ENCODE measurements around the gene BCAS1. TPM values are rescaled to one million over a fixed set of nuclear protein-coding genes. Genes with fewer than 3 reads are reported as not detected.

The BCAS1 gene
- total and polyA plus RNA-seq, 10 of the 15 experiments (the other 5 are each of a cell fraction or from before 2014, with no cell fraction given) = 0.21 to 1.4 (median 0.55) TPM

DNA sequence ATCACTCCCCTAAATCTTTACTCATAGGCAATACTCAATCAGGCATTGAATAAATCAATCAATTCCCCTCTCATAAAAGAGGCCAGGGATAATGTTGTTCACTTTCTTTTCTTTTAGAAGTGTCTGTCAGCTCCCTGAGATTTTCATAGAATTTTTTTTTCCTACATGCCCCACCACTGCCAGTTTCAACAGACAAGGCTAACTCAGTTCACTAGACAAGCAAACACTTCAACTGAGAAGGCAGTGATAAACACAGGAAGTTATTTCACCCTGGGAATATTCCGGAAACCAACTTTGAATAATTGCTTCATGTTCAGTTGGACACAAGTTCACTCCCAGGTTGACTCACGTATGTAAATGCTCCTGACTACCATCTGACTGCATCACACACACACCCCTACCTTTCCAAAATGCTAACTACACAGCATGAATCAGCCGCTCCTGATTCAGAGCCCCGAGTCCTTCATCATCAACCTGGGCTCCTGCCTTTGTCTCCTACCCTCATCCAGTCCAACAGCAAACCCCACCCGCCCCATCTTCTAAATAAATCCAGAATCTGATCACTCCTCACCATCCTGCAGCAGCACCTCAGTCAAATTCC is 143.9 kb downstream of the BCAS1 start (continued):
- TF ChIP-seq NBN (IDR thresholded peaks at IDR 0.05) = no peak

DNA sequence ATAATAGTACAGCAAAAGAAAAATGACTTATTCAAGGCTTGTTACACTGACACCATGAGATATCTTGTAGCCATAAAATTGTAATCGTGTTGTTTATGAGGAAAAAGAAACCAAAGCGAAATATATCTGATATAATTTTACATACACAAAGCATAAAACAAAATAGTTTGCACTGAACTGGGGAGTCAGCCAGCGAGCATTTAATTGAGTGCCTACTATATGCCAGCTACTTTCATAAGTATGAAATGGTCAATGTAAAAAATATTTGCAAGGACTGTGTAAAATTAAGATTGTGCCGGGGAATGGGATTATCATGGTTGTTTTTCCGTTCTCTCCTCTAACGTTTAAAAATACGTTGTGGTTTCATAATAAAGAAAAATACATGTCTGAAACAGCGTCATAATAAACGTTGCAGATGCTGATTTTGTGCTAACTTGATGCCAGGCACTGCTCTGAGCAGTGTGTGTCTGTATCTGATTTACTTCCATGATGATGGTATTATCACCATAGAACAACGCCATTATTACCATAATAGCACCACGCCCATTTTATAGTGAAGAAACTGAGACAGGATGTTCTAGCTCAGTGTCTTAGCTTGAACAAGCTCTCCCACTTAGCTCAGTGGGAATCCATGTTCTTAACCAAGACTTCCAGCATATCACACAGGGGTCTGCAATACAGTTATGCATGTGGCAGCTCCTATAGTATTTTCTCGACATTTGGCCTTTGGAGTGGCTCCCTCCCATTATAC is 144.6 kb downstream of the BCAS1 start:
- ATAC-seq (peak; percentile 2), FAIRE-seq (no peak), DNase-seq (ENCODE audit: low read depth, low spot score) (no peak)
- no peaks in the 10 kb centered on the region; the same call in 1 of the 2 replicates for H3K79me2 ChIP-seq (ENCODE audit: control insufficient read depth, insufficient read depth, low read length)
- H3K9me3 ChIP-seq (replicated peaks; ENCODE audit: control insufficient read depth, insufficient read depth, low read length) = no peaks in the 10 kb centered on the region; the same call in 2 of the 3 replicates
- TSS peak; percentile 89 for BruUV-seq (replicated peaks)
- peaks cover 82% of the 10 kb centered on the region for H3K4me1 ChIP-seq (ENCODE audit: control insufficient read depth, insufficient read depth, low read length)
- RAD21 ChIA-PET (ENCODE audit: unreplicated experiment) = interaction anchor here (0.7 to 18.3 kb wide), 11 partner anchors 5 to 356 kb away, joined by 3 to 394 read pairs (median 5); no protein-coding TSS in a partner anchor
- SMC1A ChIA-PET (ENCODE audit: uncharacterized antibody, unreplicated experiment) = interaction anchor here (0.6 to 18.6 kb wide), 22 partner anchors 8 to 343 kb away, joined by 3 to 384 read pairs (median 4); partner anchors contain the start of gene ZNF217
- H3K27ac ChIP-seq (ENCODE audit: control insufficient read depth, insufficient read depth) = peak overlapping the region; percentile 85
- WGBS (ENCODE audit: insufficient coverage, insufficient replicate concordance, low lambda C conversion rate, missing lambda C conversion rate) = 1% methylated on average over 12 of the region's 12 CpGs
- peak overlapping the region; percentile 49 for H3K9ac ChIP-seq (ENCODE audit: control insufficient read depth, insufficient read depth, low read length)
- H2AFZ ChIP-seq (ENCODE audit: control insufficient read depth, low read depth, low read length) = no peak overlapping the region; the same call in 1 of the 2 replicates
- H3K4me3 ChIP-seq = peak overlapping the region; percentile 52
- CTCF ChIA-PET = interaction anchor here (0.6 to 20.5 kb wide), 7 partner anchors 9 to 343 kb away, joined by 3 to 258 read pairs (median 7); no protein-coding TSS in a partner anchor
- in situ Hi-C loops (cut with MboI) = no loop called here
- H3K27me3 ChIP-seq (replicated peaks in 1 of 2; ENCODE audit: control insufficient read depth in 2 of 2, insufficient read depth in 2 of 2, low read length in 1 of 2) = no peaks in the 10 kb centered on the region
- intact Hi-C loops (cut with micrococcal nuclease; ENCODE audit: unreplicated experiment) = no loop called here
- H3K36me3 ChIP-seq (ENCODE audit: control insufficient read depth in 2 of 2, insufficient read depth in 2 of 2, low read length in 1 of 2) = no peaks in the 10 kb centered on the region; a peak in 1 of 4 replicates
- TF ChIP-seq, protein P1, sequence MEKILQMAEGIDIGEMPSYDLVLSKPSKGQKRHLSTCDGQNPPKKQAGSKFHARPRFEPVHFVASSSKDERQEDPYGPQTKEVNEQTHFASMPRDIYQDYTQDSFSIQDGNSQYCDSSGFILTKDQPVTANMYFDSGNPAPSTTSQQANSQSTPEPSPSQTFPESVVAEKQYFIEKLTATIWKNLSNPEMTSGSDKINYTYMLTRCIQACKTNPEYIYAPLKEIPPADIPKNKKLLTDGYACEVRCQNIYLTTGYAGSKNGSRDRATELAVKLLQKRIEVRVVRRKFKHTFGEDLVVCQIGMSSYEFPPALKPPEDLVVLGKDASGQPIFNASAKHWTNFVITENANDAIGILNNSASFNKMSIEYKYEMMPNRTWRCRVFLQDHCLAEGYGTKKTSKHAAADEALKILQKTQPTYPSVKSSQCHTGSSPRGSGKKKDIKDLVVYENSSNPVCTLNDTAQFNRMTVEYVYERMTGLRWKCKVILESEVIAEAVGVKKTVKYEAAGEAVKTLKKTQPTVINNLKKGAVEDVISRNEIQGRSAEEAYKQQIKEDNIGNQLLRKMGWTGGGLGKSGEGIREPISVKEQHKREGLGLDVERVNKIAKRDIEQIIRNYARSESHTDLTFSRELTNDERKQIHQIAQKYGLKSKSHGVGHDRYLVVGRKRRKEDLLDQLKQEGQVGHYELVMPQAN (conservative IDR thresholded peaks at IDR 0.05) = 0 out of 2 replicates have a peak, but pooled peaks have one; percentile 12
- TF ChIP-seq WRNIP1 (IDR thresholded peaks at IDR 0.05; ENCODE audit: borderline replicate concordance, low read depth, low read length) (no peak), NFXL1 (IDR thresholded peaks at IDR 0.05; ENCODE audit: borderline replicate concordance) (0 out of 2 replicates have a peak, but pooled peaks have one; percentile 60), BACH1 (IDR thresholded peaks at IDR 0.05; ENCODE audit: borderline replicate concordance) (0 out of 2 replicates have a peak, but pooled peaks have one; percentile 12)
- TF ChIP-seq, protein P2, sequence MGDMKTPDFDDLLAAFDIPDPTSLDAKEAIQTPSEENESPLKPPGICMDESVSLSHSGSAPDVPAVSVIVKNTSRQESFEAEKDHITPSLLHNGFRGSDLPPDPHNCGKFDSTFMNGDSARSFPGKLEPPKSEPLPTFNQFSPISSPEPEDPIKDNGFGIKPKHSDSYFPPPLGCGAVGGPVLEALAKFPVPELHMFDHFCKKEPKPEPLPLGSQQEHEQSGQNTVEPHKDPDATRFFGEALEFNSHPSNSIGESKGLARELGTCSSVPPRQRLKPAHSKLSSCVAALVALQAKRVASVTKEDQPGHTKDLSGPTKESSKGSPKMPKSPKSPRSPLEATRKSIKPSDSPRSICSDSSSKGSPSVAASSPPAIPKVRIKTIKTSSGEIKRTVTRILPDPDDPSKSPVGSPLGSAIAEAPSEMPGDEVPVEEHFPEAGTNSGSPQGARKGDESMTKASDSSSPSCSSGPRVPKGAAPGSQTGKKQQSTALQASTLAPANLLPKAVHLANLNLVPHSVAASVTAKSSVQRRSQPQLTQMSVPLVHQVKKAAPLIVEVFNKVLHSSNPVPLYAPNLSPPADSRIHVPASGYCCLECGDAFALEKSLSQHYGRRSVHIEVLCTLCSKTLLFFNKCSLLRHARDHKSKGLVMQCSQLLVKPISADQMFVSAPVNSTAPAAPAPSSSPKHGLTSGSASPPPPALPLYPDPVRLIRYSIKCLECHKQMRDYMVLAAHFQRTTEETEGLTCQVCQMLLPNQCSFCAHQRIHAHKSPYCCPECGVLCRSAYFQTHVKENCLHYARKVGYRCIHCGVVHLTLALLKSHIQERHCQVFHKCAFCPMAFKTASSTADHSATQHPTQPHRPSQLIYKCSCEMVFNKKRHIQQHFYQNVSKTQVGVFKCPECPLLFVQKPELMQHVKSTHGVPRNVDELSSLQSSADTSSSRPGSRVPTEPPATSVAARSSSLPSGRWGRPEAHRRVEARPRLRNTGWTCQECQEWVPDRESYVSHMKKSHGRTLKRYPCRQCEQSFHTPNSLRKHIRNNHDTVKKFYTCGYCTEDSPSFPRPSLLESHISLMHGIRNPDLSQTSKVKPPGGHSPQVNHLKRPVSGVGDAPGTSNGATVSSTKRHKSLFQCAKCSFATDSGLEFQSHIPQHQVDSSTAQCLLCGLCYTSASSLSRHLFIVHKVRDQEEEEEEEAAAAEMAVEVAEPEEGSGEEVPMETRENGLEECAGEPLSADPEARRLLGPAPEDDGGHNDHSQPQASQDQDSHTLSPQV (IDR thresholded peaks at IDR 0.05) = no peak
- H3K4me2 ChIP-seq (ENCODE audit: control insufficient read depth, insufficient read depth) = peak overlapping the region; percentile 76
- H4K20me1 ChIP-seq (ENCODE audit: control insufficient read depth, insufficient read depth) = no peaks in the 10 kb centered on the region
- POLR2A ChIA-PET = interaction anchor here (0.6 to 3.6 kb wide), 6 partner anchors 8 to 273 kb away, joined by 4 to 29 read pairs (median 5); no protein-coding TSS in a partner anchor
